Measurements from ENCODE around the gene OR51D1. TPM values are rescaled to one million over a fixed set of nuclear protein-coding genes. Genes with fewer than 3 reads are reported as not detected.

The OR51D1 gene, protein sequence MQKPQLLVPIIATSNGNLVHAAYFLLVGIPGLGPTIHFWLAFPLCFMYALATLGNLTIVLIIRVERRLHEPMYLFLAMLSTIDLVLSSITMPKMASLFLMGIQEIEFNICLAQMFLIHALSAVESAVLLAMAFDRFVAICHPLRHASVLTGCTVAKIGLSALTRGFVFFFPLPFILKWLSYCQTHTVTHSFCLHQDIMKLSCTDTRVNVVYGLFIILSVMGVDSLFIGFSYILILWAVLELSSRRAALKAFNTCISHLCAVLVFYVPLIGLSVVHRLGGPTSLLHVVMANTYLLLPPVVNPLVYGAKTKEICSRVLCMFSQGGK
- not detected in 2 replicates for total RNA-seq

DNA sequence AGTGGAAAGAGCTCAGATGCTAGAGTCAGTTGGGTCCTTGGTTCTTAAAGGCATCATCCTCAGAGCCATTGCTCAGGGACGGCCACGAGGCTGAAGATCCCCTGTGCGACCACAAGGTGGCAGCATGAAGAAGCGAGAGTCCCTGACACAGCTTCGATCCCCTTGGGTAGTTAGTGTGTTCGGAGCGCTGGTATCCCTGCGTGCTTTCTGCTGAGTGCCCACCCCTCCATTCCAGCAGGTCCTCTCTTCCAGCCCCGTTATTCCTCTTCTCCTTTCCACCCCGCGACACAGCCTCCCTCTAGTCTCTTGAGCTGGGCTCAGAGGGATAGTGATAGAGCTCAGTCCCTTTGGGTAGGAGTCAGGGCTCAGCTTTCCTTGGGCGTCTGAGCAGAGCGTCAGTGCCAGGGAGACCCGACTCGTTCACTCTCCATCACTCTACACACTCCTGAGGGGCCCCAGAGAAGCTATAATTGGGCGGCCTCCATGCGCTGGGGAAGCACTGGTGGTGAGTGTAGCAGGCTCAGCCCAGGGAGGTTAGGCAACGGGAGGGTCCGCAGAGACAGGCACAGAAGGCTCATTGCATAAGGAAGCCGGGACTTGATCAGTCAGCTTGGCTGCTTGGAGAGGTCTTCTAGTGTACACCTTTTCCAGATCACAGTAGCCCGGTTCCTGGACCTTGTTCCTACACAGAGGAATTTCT lies at the start of gene OR51D1:
OR51D1 (plus strand) TSS at position 516 of the 700 bp plus-strand sequence. CDS start 2,314 bp downstream, outside the sequence.

DNA sequence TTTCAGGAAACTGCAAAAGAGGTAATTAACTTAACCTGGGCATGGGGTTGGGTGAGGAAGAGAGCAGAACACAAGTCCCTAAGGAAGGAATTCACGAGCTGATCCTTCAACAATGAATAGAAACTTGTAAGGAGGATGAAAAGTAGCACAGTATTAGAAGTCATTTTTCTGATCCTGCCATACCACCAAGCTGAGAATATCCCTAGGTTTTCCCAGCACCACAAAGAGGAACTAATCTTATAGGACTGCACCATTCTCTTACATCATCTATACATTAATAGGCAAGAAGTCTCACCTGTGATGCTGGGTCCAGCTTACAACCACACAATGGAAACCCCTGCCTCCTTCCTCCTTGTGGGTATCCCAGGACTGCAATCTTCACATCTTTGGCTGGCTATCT lies 43.5 kb upstream of the OR51D1 start, which contains the start of gene OR52I1:
OR52I1 (plus strand) TSS at position 301 of the 400 bp plus-strand sequence; CDS start at position 301, 0 bp downstream.

DNA sequence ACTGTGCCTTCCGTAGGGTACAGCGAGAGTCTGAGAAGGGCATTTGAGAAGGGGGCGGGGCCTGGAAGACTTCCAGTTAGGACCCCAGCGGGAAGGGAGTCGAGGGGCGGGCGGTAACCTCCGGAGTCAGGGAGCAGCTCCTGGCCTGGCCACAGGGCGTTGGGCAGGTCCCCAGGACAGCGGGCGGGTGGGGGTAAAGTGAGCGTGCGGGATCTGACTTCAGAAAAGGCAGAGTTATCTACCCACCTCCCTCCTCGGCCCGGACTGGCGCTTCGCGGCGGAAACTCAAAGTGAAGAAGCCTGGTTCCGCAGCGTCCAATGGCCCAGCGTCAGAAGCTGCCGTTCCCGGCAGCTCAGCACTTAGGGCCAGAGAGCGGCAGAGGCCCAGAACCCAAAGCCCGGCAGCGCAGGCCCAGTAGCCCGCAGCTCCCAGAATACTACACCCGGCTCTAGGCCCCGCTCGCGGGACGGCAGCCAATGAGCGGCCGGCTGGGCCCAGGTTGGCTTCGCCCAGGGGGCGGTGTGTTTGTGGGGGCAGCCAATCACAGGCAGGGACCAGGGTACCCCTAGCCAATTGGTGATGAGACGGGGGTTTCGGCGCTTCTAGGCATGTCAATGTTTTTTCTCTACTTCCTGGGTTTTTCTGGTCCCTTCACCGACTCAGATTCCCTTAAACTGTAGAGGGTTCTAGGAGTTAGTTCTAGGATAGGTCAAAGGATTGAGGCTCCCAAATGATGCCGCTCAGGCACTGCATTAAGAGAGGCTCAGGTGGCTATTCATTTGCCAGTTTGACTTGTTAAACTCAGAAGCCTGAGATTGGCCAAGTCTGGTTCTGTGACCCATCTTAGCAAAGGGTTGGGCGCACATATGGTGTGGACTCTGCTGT lies 29.3 kb upstream of the OR51D1 start, which contains the start of gene TRIM68:
TRIM68 (minus strand) TSS at position 451 of the 886 bp plus-strand sequence. CDS start 2,727 bp downstream, outside the sequence.

DNA sequence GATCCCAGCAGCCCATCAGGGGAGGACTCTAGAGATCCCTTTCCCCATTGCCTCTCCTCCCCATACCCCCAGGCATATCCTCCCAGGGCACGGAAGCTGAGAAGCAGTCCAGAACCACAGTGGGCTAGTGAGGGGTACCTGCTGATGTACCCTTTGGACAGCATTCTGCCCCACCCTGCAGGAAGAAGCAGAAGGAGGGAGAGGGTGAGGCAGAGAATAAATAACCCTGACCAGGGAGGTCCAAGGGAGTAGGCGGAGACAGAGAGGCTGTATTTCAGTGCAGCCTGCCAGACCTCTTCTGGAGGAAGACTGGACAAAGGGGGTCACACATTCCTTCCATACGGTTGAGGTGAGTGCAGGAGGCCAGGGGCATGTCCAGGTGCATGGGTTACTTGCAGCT lies 6.4 kb downstream of the OR51D1 start, which contains the start of gene OR51E1:
OR51E1 (plus strand) TSS at position 301 of the 400 bp plus-strand sequence. CDS start 8,545 bp downstream, outside the sequence.

Other genes starting within 250 kb of the OR51D1 start
- 16.7 and 21.3 TPM in 2 replicates for gene TRIM21, start 243.8 kb upstream of the OR51D1 start, total RNA-seq
- not detected in 2 replicates for gene OR52K2, start 188.2 kb upstream of the OR51D1 start, total RNA-seq
- not detected in 2 replicates for gene OR52K1, start 154.8 kb upstream of the OR51D1 start, total RNA-seq
- gene OR52M1, start 92.3 kb upstream of the OR51D1 start, total RNA-seq = not detected in 2 replicates
- not detected in 2 replicates for gene OR52I2, start 55.7 kb upstream of the OR51D1 start, total RNA-seq
- gene OR52I1, start 43.4 kb upstream of the OR51D1 start, total RNA-seq = not detected in 2 replicates
- gene TRIM68, start 29.2 kb upstream of the OR51D1 start, total RNA-seq = 13.9 and 15.4 TPM in 2 replicates
- gene OR51E1, start 6.5 kb downstream of the OR51D1 start, total RNA-seq = not detected in 2 replicates
- not detected in 2 replicates for gene OR51E2, start 60.4 kb downstream of the OR51D1 start, total RNA-seq
- gene MMP26, start 67.3 kb downstream of the OR51D1 start, total RNA-seq = not detected in 2 replicates
- gene OR51F1, start 132.5 kb downstream of the OR51D1 start, total RNA-seq = not detected in 2 replicates
- gene OR52R1, start 166.9 kb downstream of the OR51D1 start, total RNA-seq = not detected in 2 replicates
- not detected in 2 replicates for gene OR51F2, start 183.8 kb downstream of the OR51D1 start, total RNA-seq
- gene OR51S1, start 211.7 kb downstream of the OR51D1 start, total RNA-seq = not detected in 2 replicates
- not detected in 2 replicates for gene OR51T1, start 244.4 kb downstream of the OR51D1 start, total RNA-seq